ENCODE measurements around the gene CAMK4. TPM values are rescaled to one million over a fixed set of nuclear protein-coding genes. Genes with fewer than 3 reads are reported as not detected.

CAMK4 gene
- polyA plus RNA-seq, 1 donor (not counting 4 experiments of a cell fraction or from before 2014, with no cell fraction given), result 0.45 TPM

DNA sequence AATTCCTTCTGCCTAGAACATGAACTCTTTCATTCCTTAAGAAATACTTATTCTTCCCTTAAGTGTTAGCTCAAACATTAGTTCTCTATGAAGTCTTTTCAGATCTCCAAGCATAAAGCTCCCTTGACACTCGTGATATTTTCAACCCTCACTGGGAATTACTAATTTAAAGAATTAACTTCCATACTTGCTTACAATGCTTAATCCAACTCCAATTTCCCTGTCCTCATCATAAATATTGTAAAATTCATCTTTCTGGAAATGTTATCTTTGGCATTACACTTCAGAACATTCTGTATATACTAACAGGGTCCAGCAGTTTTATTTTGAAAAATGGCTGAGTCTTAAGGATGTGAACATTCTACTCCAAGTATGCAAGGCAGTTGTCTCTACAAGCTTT lies 280.9 kb downstream of the CAMK4 start:
- Histone ChIP-seq H3K4me2 (ENCODE audit: control insufficient read depth, extremely low read depth, insufficient read depth, low read depth, low read length) (no peak overlapping the region), H3K79me2 (ENCODE audit: control insufficient read depth, insufficient read depth, low read length) (peaks cover 75% of the 10 kb centered on the region)

DNA sequence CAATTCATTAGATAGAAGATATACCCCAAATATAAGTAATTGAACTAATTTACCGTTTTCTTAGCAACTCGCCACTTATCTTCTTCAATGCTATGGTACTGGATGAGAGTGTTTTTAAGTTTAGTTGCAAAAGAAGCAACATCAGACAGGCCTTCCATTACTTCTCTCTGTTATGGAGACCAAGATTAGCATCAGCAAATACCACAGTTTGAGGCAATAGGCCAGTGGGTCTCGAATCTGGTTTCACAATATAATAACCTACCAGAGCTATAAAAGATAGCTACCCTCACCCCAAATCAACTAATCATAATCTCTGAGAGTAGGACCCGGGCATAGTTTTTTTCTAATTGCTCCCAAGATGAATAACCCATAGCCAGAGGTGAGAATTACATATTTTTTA lies 283.1 kb downstream of the CAMK4 start:
- H3K9ac ChIP-seq (ENCODE audit: control insufficient read depth, extremely low read depth, insufficient read depth, low read length), result no peak overlapping the region
- no peak overlapping the region for H3K27ac ChIP-seq (ENCODE audit: control insufficient read depth, insufficient read depth, low read length)
- H3K36me3 ChIP-seq (ENCODE audit: control insufficient read depth in 2 of 2, extremely low read depth in 1 of 2, insufficient read depth in 2 of 2, low read length in 2 of 2), result peaks cover 0 to 4% of the 10 kb centered on the region in 2 experiments
- H3K9me1 ChIP-seq (ENCODE audit: control insufficient read depth, extremely low read depth, insufficient read depth, low read length), result no peaks in the 10 kb centered on the region
- no peak overlapping the region for H3K4me3 ChIP-seq (ENCODE audit: control insufficient read depth in 2 of 3, extremely low read depth in 1 of 3, insufficient read depth in 2 of 3, low read depth in 1 of 3, low read length in 3 of 3)
- no peaks in the 10 kb centered on the region for H3K9me3 ChIP-seq (ENCODE audit: control insufficient read depth, low read depth, low read length)
- dilution Hi-C loops (cut with MboI; ENCODE audit: extremely low pct_ligation_motif_present, low sequenced_read_pairs), result no loop called here
- H4K20me1 ChIP-seq (ENCODE audit: control insufficient read depth, extremely low read depth, insufficient read depth, low read length), result no peaks in the 10 kb centered on the region
- H3K27me3 ChIP-seq (ENCODE audit: control insufficient read depth, extremely low read depth, insufficient read depth, low read length), result no peaks in the 10 kb centered on the region
- H3K4me2 ChIP-seq (ENCODE audit: control insufficient read depth, extremely low read depth, insufficient read depth, low read depth, low read length), result no peak overlapping the region
- no peak overlapping the region for H2AFZ ChIP-seq (ENCODE audit: control insufficient read depth, low read length)
- no peak for TF ChIP-seq EZH2 (IDR thresholded peaks at IDR 0.05; ENCODE audit: low read length)
- TF ChIP-seq, protein P1, sequence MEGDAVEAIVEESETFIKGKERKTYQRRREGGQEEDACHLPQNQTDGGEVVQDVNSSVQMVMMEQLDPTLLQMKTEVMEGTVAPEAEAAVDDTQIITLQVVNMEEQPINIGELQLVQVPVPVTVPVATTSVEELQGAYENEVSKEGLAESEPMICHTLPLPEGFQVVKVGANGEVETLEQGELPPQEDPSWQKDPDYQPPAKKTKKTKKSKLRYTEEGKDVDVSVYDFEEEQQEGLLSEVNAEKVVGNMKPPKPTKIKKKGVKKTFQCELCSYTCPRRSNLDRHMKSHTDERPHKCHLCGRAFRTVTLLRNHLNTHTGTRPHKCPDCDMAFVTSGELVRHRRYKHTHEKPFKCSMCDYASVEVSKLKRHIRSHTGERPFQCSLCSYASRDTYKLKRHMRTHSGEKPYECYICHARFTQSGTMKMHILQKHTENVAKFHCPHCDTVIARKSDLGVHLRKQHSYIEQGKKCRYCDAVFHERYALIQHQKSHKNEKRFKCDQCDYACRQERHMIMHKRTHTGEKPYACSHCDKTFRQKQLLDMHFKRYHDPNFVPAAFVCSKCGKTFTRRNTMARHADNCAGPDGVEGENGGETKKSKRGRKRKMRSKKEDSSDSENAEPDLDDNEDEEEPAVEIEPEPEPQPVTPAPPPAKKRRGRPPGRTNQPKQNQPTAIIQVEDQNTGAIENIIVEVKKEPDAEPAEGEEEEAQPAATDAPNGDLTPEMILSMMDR (optimal IDR thresholded peaks at IDR 0.05 in 1 of 3, IDR thresholded peaks at IDR 0.05 in 1 of 3, conservative IDR thresholded peaks at IDR 0.05 in 1 of 3; ENCODE audit: extremely low read depth in 1 of 3, insufficient read depth in 2 of 3, low read length in 3 of 3), result no peak
- DNase-seq (ENCODE audit: low read depth, low spot score) (no peak), FAIRE-seq (no peak)
- H3K4me1 ChIP-seq (ENCODE audit: control insufficient read depth, extremely low read depth, insufficient read depth, low read length), result peaks cover 18% of the 10 kb centered on the region
- H3K79me2 ChIP-seq (ENCODE audit: control insufficient read depth, insufficient read depth, low read length), result peaks cover 88% of the 10 kb centered on the region

More for the DNA sequence above, 280.9 kb downstream of the CAMK4 start:
- Histone ChIP-seq H3K27me3 (ENCODE audit: control insufficient read depth, extremely low read depth, insufficient read depth, low read length) (no peaks in the 10 kb centered on the region), H3K4me3 (ENCODE audit: control insufficient read depth in 2 of 3, extremely low read depth in 1 of 3, insufficient read depth in 2 of 3, low read depth in 1 of 3, low read length in 3 of 3) (no peak overlapping the region), H2AFZ (ENCODE audit: control insufficient read depth, low read length) (no peak overlapping the region), H3K9me1 (ENCODE audit: control insufficient read depth, extremely low read depth, insufficient read depth, low read length) (no peaks in the 10 kb centered on the region), H3K27ac (ENCODE audit: control insufficient read depth, insufficient read depth, low read length) (no peak overlapping the region), H3K9me3 (ENCODE audit: control insufficient read depth, low read depth, low read length) (no peaks in the 10 kb centered on the region), H4K20me1 (ENCODE audit: control insufficient read depth, extremely low read depth, insufficient read depth, low read length) (no peaks in the 10 kb centered on the region), H3K36me3 (ENCODE audit: control insufficient read depth in 2 of 2, extremely low read depth in 1 of 2, insufficient read depth in 2 of 2, low read length in 2 of 2) (peaks cover 0 to 4% of the 10 kb centered on the region in 2 experiments), H3K4me1 (ENCODE audit: control insufficient read depth, extremely low read depth, insufficient read depth, low read length) (peaks cover 18% of the 10 kb centered on the region), H3K9ac (ENCODE audit: control insufficient read depth, extremely low read depth, insufficient read depth, low read length) (no peak overlapping the region)
- dilution Hi-C loops (cut with MboI; ENCODE audit: extremely low pct_ligation_motif_present, low sequenced_read_pairs), result no loop called here
- TF ChIP-seq, protein P1 (optimal IDR thresholded peaks at IDR 0.05 in 1 of 3, IDR thresholded peaks at IDR 0.05 in 1 of 3, conservative IDR thresholded peaks at IDR 0.05 in 1 of 3; ENCODE audit: extremely low read depth in 1 of 3, insufficient read depth in 2 of 3, low read length in 3 of 3), result no peak
- TF ChIP-seq EZH2 (IDR thresholded peaks at IDR 0.05; ENCODE audit: low read length), result no peak
- DNase-seq (ENCODE audit: low read depth, low spot score), result no peak
- no peak for FAIRE-seq

Measured in keratinocyte (primary cell).